ENCODE measurements around the gene RPL32.

The RPL32 gene

DNA sequence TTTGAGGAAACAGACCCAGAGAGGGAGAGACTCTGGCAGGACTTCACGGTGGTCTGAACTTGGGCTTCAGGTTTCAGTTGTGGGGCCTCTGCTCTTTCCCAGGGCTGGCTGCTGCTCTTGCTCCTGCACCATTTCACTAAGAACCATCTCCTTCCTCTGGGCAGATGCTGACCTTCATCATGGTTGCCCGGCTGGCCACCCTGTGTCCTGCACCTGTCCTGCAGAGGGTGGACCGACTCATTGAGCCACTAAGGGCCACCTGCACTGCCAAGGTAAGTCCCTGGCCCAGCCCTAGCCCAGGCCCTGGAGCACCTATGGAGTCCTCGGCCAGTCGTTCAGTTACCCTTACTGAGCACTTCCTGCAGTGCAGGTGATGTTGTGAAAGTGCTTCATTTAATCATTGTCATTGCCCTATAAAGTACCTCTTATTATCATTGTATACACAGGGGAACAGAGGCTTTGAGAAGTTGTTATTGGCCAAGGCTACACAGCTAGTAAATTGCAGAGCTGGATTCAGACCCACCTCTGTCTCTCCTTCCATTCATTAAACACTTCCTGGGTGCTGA, 10.0 kb downstream of the RPL32 start:
- DNase-seq: no peak

DNA sequence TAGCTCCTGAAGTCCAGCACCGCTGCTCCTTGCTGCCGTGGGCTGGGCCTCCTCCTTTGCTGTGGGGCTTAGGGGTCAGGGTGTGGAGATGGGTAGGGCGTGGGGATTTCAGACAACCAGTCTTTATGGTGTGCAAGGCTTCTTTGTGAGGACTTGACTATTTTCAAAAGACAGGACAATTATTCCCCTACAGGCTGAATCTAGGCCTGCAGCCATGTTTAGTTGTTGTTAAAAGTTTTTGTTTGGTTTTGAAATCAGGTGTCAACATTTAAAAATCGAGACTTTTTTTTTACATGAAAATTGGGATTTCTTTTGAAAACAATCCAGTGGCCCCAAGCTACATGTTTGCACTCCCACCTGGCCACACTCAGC, 10.6 kb downstream of the RPL32 start:
- DNase-seq: no peak

DNA sequence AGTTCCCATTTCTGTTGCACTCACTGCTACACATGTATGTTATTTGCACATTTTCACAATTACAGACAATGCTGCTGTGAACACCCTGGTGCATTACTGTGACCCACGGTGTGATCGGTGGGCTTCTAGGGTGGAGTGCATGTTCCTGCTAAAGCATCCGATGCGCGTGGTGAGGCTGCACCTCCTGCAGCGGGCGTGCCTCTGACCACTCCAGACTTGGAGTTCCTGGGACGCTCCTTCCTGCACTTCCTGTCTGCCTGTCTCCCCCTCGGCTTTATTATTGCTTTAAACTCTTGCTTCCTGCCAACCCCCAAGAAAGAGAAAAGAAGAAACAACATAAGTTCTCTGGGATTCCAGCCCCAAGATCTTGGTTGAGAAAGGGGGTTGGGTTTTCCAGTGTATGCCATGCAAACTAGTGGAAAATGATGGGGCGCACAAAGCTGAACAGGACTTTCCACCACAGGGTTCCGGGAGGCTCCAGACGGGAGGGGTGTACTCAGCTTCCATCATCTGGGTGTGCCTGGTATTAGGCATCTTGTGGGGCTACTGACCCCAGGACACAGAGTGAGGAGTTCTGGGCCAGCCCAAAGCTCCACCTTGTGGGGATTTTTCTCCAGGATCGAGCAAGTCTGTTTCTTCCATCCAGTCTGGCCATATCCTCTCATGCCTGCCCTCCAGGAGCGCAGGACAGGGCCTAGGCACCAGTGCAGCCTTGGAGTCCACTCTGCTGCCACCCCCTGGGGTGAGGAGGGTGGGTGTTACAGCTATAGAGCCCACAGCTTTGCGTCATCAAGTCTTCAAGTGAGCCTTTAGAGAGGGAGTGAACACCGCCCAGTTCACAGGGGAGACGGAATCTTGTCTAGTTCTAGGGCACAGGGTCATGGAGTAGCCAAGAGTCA, 11.2 kb downstream of the RPL32 start:
- no peak for DNase-seq

DNA sequence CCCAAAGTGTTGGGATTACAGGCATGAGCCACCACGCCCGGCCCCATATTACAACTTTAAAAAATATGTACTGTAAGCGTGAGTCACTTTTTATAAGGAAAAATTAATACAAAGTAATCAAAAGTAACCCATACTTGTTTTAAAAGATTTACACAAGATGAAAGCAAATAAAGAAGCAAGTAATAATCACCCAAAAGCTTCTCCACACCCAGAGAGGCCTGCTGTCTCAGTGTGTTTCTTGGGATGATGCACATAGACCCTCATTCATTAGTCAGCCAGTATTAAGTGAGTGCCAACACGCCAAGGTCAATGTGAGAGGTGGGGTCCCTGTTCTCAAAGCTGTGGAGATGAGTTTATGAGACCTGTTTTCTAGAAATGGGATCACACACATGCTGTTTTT, 12.0 kb downstream of the RPL32 start:
- DNase-seq: no peak

DNA sequence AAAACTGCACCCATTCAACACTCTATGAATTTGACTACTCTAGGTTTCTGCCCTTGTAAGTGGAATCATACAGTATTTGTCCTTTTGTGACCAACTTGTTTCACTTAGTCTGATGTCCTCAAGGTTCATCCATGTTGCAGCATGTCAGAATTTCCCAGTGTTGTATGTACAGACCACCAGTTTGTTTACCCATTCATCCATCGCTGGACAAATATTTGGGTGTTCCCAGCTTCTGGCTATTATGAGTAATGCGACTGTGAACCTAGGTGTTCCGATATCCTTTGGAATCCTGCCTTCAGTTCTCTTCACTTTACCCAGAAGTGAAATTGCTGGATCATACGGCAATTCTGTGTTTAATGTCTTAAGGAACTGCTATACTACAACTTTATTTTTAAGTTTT, 12.6 kb downstream of the RPL32 start:
- DNase-seq: no peak

DNA sequence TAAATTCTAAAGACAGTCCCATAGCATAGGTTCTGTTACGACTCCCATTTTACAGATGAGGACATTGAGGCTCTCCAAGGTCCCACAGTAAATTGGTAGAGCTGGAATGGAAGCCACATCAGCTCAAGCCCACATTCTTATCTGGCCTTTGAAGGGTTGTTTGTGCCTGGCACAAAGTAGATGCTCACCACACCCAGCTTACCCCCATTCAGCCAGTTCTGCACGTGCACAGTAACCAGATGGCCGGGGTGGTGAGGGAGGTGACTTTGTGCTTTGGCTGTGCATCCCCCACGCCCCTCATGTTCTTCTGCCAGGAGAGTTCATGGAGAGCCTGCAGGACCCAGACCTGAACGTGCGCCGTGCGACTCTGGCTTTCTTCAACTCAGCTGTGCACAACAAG, 16.2 kb downstream of the RPL32 start:
- no peak for DNase-seq

DNA sequence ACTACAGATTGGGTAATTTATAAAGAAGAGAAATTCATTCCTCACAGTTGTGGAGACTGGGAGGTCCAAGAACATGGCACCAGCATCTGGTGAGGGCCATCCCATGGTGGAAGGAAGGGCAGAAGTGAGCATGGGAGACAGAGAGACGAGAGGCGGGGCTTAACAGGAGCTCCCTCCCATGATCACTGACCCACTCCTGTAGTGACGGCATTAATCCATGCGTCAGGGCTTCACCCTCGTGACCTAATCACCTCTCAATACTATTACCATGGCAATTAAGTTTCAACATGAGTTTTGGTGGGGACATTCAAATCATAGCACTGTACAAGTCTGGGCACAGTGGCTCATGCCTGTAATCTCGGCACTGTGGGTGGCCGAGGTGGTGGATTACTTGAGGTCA, 17.1 kb downstream of the RPL32 start:
- DNase-seq: no peak

DNA sequence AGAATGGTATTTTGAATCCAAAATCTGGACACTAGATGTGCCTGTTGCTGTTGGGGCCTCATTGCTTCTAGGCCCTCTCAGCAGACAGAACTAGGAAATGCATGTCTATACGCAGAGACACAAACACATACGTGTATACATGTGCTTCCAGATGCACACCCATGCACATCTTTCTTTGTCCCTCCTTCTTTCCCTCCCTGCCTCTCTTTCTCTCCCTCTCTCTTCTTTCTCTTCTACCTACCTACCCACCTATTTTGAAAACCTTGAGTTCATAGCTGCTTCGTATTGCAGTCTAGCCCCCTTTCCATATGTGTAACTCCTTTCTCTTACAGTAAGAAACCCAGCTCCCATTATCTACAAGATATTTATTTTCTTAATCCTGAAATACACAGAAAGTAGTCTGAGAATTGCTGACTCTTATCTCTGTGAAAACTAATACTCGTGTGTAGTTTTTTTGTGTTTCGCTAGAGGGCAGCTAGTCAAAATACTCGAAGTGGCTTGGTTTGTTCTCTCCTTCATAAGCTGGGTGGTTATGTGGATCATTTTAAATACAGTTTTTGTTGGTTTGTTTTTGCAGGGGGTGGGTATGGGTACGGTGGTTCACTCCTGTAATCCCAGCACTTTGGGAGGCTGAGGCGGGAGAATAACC, 18.5 kb downstream of the RPL32 start:
- no peak for DNase-seq

DNA sequence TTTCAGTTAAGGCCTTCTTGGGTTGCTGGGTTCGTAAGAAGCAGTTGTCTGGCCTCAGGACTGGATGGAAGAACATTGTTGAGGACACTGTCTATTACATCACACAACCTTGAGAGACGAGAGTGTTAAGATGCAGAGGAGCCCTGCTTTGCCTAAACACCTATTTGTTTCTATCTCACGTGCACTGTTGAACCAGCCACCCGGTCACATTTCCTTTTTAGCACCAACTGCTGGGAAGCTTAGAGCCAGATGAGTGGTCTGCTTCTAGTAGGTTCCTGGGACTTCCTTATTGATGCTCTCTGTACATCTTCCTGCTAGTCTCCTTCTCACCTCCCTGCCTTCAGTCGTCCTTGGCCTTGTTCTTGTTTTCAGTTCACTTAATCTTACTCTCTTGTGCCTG, 22.6 kb downstream of the RPL32 start:
- no peak for DNase-seq

DNA sequence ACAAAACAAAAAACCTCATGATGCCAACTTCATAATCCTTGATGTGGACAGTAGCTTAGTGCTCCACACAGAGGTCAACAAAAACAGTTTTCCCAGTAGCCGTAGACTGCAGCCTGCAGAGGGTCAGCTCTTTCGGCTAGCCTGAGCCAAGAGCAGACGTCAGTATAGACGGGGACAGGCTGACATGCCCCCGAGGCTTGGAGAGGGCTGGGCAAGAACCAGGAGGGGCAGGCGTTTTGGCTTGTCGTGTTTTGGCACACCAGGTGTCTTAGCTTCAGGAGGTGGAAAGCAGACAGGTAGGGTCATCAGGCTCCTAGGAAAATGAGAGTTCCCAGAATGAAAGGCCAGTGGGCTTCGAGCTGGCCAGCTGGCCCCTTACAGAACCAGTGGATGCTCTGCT, 23.1 kb downstream of the RPL32 start:
- DNase-seq: no peak

DNA sequence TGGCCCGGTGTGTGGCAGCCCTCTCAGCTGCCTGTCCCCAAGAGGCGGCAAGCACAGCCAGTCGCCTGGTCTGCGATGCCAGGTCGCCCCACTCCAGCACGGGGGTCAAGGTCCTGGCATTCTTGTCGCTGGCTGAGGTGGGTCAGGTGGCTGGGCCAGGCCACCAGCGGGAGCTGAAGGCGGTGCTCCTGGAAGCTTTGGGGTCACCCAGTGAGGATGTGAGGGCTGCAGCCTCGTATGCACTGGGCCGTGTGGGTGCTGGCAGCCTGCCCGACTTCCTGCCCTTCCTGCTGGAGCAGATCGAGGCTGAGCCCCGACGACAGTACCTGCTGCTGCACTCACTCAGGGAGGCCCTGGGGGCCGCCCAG, 24.0 kb downstream of the RPL32 start:
- no peak for DNase-seq

DNA sequence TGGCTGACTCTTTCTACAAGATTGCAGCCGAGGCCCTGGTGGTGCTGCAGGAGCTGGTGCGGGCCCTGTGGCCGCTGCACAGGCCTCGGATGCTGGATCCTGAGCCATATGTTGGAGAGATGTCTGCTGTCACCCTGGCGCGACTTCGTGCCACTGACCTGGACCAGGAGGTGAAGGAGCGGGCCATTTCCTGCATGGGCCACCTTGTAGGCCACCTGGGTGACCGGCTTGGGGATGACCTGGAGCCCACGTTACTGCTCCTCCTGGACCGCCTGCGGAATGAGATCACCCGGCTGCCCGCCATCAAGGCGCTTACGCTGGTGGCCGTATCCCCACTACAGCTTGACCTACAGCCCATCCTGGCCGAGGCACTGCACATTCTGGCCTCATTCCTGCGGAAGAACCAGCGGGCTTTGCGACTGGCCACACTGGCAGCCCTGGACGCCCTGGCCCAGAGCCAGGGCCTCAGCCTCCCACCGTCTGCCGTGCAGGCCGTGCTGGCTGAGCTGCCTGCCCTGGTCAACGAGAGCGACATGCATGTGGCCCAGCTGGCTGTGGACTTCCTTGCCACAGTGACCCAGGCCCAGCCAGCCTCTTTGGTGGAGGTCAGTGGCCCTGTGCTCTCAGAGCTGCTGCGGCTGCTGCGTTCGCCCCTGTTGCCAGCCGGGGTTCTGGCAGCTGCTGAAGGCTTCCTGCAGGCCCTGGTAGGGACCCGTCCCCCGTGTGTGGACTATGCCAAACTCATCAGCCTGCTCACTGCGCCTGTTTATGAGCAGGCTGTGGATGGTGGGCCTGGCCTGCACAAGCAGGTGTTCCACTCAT, 24.6 kb downstream of the RPL32 start:
- no peak for DNase-seq

DNA sequence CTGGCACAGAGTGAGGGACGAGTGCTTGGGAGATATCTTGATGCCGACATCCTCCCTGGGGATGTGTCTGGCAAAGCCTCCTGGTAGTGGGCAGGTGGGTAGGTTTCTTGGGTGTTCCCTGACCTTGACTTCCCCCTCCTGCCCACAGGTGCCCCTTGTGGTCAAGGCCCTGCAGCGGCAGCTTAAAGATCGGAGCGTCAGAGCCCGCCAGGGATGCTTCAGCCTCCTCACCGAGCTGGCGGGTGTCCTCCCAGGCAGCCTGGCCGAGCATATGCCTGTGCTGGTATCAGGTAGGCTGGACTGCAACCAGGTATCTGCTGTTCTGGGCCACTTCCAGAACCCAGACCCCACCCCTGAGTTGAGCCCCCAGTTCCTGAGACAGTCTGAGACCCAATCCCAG, 25.6 kb downstream of the RPL32 start:
- DNase-seq: no peak

DNA sequence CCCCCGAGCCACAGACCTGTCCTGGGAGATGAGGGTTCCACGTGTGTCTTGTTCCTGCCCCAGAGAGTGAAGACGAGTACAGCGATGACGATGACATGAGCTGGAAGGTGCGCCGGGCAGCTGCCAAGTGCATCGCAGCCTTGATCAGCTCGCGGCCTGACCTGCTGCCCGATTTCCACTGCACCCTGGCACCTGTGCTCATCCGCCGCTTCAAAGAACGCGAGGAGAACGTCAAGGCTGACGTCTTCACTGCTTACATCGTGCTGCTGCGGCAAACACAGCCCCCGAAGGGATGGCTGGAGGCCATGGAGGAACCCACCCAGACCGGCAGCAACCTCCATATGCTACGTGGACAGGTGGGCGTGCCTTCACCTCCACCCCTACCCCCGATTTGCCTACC, 26.3 kb downstream of the RPL32 start:
- no peak for DNase-seq

DNA sequence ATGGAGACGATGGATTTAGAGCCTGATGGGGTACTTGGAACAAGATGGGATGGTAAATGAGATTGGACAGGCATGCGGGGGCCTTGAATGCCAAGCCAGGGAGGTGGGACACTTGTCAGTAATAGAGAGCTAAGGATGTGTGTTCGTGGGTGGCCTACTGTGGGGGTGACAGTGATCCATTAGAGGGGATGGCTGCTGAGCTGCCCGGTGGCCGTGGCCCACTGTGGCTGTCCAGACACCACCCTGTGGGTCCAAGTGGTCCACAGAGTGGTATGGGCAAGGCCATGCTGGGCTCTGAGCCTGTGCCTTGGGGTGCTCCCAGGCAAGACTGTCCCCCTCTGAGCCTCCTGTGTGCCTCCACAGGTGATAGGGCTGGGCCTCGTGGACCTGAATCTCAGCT, 27.4 kb downstream of the RPL32 start:
- no peak for DNase-seq

DNA sequence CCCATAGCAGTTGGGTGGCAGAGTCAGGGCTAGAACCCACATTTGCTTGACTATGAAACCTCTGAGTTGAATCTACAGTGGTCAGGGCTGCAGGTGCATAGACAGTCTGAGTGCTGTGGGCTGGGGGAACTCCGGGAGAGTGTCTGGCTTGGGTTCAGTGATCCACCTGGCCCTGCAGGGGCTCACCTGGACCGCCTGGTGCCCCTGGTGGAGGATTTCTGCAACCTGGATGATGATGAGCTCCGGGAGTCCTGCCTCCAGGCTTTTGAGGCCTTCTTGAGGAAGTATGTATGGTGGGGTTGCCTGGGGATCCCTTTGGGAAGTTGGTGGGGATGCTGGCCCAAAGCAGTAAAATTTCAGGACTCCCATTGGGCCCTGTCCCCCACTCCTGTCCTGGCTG, 28.6 kb downstream of the RPL32 start:
- no peak for DNase-seq

DNA sequence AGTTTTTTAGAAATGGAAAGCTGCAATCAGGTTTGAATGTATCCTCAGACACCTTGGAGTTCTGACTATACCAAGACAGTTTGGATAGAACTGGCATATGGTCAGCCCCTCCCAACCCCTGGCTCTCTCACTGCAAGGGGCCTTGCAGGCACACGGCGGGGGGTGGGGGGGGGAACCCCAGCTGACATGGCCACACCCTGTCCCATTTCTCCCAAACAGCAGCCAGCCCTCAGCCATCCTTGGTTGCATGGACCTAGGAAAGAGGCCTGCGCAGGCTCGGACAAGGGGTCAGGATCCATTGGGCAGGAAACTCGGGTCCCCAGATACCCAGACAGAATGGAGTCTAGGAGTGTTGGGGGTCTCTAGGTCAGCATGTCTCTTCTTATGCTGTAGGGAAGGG, 30.4 kb downstream of the RPL32 start:
- no peak for DNase-seq

DNA sequence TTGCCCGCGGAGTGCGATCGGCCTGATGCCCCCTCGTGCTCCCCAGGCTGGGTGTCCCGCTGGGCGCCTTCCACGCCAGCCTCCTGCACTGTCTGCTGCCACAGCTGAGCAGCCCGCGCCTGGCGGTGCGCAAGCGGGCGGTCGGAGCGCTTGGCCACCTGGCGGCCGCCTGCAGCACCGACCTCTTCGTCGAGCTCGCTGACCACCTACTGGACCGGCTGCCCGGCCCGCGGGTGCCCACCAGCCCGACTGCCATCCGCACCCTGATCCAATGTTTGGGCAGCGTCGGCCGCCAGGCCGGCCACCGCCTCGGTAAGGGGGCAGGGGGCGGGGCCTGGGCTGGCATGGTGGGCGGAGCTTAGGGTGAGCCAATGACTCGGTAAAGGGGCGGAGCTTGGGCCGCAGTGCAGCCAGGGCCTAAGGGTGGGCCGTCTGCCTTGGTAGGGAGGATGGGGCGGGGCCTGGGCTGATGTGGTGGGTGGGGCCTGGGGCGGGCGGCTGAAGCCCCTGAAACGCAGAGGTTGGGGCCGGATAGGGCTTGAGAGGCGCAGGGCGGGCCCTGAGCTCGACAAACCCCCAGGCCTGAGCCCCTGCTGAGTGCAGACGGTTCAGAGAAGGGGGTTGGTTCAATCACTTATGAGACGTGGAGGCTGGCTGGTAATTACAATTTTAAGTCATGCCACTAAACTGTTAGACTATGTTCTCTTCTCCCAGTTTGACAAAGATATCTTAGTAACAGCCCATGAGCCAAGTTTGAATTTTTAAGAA, 31.2 kb downstream of the RPL32 start:
- no peak for DNase-seq

DNA sequence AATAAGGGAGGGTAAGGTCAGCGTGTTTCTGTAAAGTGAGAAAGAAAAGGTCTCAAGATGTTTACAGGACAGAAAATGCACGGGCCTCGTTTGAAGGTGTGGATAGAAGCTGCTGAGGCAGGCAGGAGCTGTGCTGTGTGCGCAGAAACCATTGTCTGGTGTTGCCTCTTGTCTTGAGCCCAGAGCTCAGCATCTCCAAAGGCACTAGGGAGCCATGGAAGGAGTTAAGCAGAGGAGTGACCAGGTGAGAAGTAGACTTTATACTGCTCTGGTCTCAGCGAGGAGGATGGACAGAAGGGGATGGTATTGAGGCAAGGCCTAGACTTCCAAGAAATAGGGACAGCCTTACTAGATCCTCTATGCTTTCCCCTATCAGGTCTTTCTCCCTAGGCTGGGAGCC, 31.9 kb downstream of the RPL32 start:
- no peak for DNase-seq

DNA sequence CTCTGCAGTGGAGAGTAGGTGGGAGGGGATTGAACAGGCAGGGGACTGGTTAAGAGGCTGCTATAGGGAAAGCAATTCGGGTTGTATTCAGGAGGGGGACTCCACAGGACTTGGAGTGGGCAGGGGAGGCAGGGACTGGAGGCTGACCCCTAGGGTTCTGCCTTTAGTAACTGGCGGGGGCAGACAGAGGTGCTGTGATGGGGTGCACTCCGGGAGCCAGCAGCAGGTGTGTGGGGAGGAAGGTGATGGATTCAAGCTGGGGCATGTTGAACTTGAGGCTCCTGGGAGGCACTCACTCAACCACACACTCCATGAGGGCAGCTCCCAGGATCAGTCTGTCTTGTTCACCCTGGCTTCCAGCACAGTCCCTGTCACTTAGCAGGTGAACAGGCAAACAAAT, 32.4 kb downstream of the RPL32 start:
- DNase-seq: no peak

DNA sequence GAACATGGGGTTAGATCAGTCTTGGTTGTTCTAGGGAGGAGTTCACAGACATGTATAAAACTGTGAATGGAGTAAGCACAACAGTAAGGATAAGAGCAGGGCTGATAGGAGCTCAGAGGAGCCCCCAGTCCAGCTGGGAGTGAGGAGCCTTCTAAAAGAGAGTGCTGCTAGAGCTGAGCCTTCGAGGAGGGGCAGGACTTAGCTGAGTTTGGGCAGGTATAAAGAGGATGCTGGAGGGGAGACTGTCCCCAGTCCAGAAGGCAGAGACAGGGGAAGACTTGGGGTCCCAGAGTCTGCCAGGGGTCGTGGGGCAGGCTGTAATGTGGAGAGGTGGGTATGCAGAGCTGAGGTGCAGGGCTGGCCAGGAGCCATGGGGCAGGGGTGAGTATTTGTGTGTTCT, 32.8 kb downstream of the RPL32 start:
- no peak for DNase-seq

DNA sequence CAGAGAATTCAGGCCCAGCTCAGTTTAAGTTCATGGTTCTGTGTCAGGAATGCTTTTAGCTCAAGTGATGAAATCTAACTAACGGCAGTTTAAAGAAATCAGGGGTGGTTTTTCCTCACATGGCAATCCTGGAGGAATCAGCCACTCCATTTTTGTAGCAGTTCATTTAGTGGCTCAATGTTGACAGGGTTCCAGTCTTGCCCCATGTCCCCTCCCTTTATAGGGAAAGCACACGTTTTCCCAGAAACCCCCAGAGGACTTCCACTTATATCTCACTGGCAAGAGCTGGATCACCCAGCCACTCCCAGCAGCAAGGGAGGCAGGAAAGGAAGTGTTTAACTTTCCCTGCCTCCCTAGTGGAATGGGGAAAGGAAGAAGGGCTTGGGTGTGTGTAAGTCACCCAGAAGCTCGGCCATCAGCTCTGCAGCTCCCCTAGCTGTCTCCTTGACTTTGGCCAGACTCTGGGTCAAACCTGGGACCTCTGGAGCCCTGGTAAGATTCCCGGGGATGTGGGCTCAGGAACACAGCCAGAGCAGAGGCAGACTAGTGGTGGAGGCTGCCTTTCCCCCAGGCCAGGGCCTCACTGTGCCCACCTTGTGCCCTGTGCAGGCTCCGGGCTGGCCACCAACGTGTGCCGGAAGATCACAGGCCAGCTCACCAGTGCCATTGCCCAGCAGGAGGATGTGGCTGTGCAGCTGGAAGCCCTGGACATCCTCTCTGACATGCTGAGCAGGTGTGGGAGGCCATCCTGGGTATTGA, 33.6 kb downstream of the RPL32 start:
- DNase-seq: no peak
